Measurements from ENCODE around the gene DOCK2. TPM values are rescaled to one million over a fixed set of nuclear protein-coding genes. Genes with fewer than 3 reads are reported as not detected.

DOCK2 gene
- total and polyA plus RNA-seq, 2 donors (not counting 3 experiments of a cell fraction or from before 2014, with no cell fraction given) = 0.62 to 4.8 TPM

DNA sequence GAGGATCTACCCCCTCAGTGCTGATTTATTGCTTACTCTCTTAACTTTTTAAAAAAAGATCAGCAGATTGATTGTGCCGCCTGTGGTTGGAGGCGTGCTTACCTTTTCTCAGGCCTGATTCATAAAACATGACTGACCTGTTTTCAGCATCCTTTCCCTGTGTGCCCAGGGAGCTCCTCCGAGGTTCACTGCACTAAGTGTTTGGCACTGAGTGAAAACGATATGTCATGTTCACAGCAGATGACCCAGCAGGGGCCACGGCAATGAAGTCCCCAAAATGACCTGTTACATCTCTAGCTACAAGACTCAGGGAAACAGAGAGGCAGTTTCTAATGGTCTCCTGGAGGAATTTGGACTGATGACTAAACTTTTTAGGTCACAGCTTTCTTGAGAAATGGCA lies 273.3 kb downstream of the DOCK2 start:
- Histone ChIP-seq H3K4me1 (ENCODE audit: control insufficient read depth, extremely low read depth, insufficient read depth, low read length) (no peaks in the 10 kb centered on the region), H3K79me2 (ENCODE audit: control insufficient read depth, insufficient read depth, low read length) (peaks cover 5% of the 10 kb centered on the region), H3K9me3 (replicated peaks; ENCODE audit: control insufficient read depth, insufficient read depth, low read length) (no peaks in the 10 kb centered on the region), H3K27me3 (ENCODE audit: control insufficient read depth in 2 of 2, insufficient read depth in 2 of 2, low read length in 2 of 2) (no peaks in the 10 kb centered on the region), H4K20me1 (replicated peaks; ENCODE audit: control insufficient read depth, extremely low read depth, insufficient read depth, low read length) (no peaks in the 10 kb centered on the region), H3K4me2 (ENCODE audit: insufficient read depth, low read length) (no peak overlapping the region), H3K9ac (replicated peaks; ENCODE audit: extremely low read depth, insufficient read depth, low read length) (no peak overlapping the region), H3K9me1 (replicated peaks; ENCODE audit: control insufficient read depth, extremely low read depth, insufficient read depth, low read length) (no peaks in the 10 kb centered on the region), H3K36me3 (ENCODE audit: control insufficient read depth in 2 of 2, extremely low read depth in 1 of 2, insufficient read depth in 2 of 2, low read length in 2 of 2) (no peaks in the 10 kb centered on the region), H2AFZ (ENCODE audit: low read depth, low read length) (no peak overlapping the region), H3K4me3 (replicated peaks in 1 of 3; ENCODE audit: insufficient read depth in 1 of 3, low read depth in 1 of 3, low read length in 3 of 3) (no peak overlapping the region), H3K27ac (ENCODE audit: insufficient read depth, low read depth, low read length) (no peak overlapping the region)
- POLR2A ChIA-PET = no interaction called here
- no peak for DNase-seq (ENCODE audit: low read depth, low spot score)
- dilution Hi-C loops (cut with MboI; ENCODE audit: extremely low pct_ligation_motif_present, low sequenced_read_pairs) (no loop called here), intact Hi-C loops (cut with micrococcal nuclease) (loop anchor here (5.0 kb wide), 1 partner anchor 307 kb away; no protein-coding TSS in a partner anchor)
- BruUV-seq (replicated peaks) = no TSS peak
- TF ChIP-seq FOS (IDR thresholded peaks at IDR 0.05; ENCODE audit: borderline replicate concordance, insufficient read depth, low read length) = no peak
- TF ChIP-seq, protein P1, sequence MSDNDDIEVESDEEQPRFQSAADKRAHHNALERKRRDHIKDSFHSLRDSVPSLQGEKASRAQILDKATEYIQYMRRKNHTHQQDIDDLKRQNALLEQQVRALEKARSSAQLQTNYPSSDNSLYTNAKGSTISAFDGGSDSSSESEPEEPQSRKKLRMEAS (IDR thresholded peaks at IDR 0.05; ENCODE audit: insufficient read depth, insufficient read length) = no peak
- TF ChIP-seq, protein P2, sequence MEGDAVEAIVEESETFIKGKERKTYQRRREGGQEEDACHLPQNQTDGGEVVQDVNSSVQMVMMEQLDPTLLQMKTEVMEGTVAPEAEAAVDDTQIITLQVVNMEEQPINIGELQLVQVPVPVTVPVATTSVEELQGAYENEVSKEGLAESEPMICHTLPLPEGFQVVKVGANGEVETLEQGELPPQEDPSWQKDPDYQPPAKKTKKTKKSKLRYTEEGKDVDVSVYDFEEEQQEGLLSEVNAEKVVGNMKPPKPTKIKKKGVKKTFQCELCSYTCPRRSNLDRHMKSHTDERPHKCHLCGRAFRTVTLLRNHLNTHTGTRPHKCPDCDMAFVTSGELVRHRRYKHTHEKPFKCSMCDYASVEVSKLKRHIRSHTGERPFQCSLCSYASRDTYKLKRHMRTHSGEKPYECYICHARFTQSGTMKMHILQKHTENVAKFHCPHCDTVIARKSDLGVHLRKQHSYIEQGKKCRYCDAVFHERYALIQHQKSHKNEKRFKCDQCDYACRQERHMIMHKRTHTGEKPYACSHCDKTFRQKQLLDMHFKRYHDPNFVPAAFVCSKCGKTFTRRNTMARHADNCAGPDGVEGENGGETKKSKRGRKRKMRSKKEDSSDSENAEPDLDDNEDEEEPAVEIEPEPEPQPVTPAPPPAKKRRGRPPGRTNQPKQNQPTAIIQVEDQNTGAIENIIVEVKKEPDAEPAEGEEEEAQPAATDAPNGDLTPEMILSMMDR (IDR thresholded peaks at IDR 0.05; ENCODE audit: extremely low read depth in 1 of 2, insufficient read depth in 1 of 2, low read depth in 1 of 2, low read length in 2 of 2) = no peak
- no peak for TF ChIP-seq POLR2A (IDR thresholded peaks at IDR 0.05; ENCODE audit: low read depth, low read length)
- no peak for TF ChIP-seq POLR2AphosphoS5 (IDR thresholded peaks at IDR 0.05; ENCODE audit: insufficient read depth, low read depth, low read length)
- no peak for TF ChIP-seq GATA2 (IDR thresholded peaks at IDR 0.05; ENCODE audit: insufficient read depth, insufficient read length, low read depth, low read length)
- no peak for TF ChIP-seq MYC (IDR thresholded peaks at IDR 0.05; ENCODE audit: low read depth, low read length)
- TF ChIP-seq JUN (IDR thresholded peaks at IDR 0.05; ENCODE audit: borderline replicate concordance, insufficient read depth, insufficient read length, low read depth) = no peak
- TF ChIP-seq EZH2 (IDR thresholded peaks at IDR 0.05; ENCODE audit: borderline replicate concordance, low read depth, low read length, severe bottlenecking) = no peak
- CTCF ChIA-PET = interaction anchor here (1.2 to 1.4 kb wide), 2 partner anchors 70 to 160 kb away, joined by 3 to 4 read pairs; partner anchors contain the start of gene INSYN2B
- FAIRE-seq = no peak
